ENCODE measurements around the gene GSE1. TPM values are rescaled to one million over a fixed set of nuclear protein-coding genes. Genes with fewer than 3 reads are reported as not detected.
A peak's percentile ranks its signal among the peaks of the same experiment; 100 is the strongest.

Gene GSE1
- total and polyA plus RNA-seq, 9 of the 15 experiments (the other 6 are each of a cell fraction or from before 2014, with no cell fraction given), result 12.2 to 244 (median 57.9) TPM

- no peaks in the 10 kb centered on the region for H3K9me3 ChIP-seq (replicated peaks; ENCODE audit: control insufficient read depth, insufficient read depth, low read depth, low read length)
- H3K4me2 ChIP-seq (ENCODE audit: insufficient read depth, low read length), result no peak overlapping the region
- peaks cover 100% of the 10 kb centered on the region for H3K79me2 ChIP-seq (ENCODE audit: control insufficient read depth, insufficient read depth, low read length)
- in situ Hi-C loops (cut with MboI), result no loop called here
- ChIA-PET CTCF (ENCODE audit: low intra/inter-chr PET ratio) (no interaction called here), POLR2A (interaction anchor here (0.5 to 2.4 kb wide), 7 partner anchors 8 to 219 kb away, joined by 3 to 7 read pairs (median 3); no protein-coding TSS in a partner anchor)
- no peak overlapping the region for H3K4me3 ChIP-seq
- H3K9me1 ChIP-seq (ENCODE audit: control insufficient read depth, insufficient read depth, low read length), result peaks cover 30% of the 10 kb centered on the region
- peaks cover 78% of the 10 kb centered on the region for H3K36me3 ChIP-seq (ENCODE audit: control insufficient read depth, insufficient read depth, low read length)
- H3K9ac ChIP-seq (ENCODE audit: insufficient read depth in 1 of 2, low read depth in 2 of 2, low read length in 2 of 2), result peak overlapping the region in 1 of 2 experiments; percentile 57; a peak in 2 of 4 replicates
- intact Hi-C loops (cut with micrococcal nuclease), result no loop called here
- no TSS peak for BruUV-seq (replicated peaks)
- H4K20me1 ChIP-seq (replicated peaks; ENCODE audit: control insufficient read depth, insufficient read depth, low read length), result peaks cover 99% of the 10 kb centered on the region
- peaks cover 54 to 91% of the 10 kb centered on the region in 2 experiments for H3K4me1 ChIP-seq (replicated peaks in 1 of 2; ENCODE audit: control insufficient read depth in 2 of 2, insufficient read depth in 2 of 2, low read length in 2 of 2)
- FAIRE-seq, result no peak
- ATAC-seq, result no peak
- no peak overlapping the region for H2AFZ ChIP-seq (ENCODE audit: low read depth, low read length)
- H3K27ac ChIP-seq (ENCODE audit: extremely low read depth, low read depth, low read length), result no peak overlapping the region
- DNase-seq (ENCODE audit: extremely low read depth in 1 of 4, low spot score in 3 of 4), result no peak
- WGBS (ENCODE audit: insufficient coverage, low coverage, missing lambda C conversion rate), result 80% methylated on average over 20 of the region's 20 CpGs
- no peaks in the 10 kb centered on the region for H3K27me3 ChIP-seq (ENCODE audit: control insufficient read depth in 2 of 2, insufficient read depth in 2 of 2, low read length in 2 of 2)
- TF ChIP-seq POLR2G (IDR thresholded peaks at IDR 0.05; ENCODE audit: low read depth, low read length) (0 out of 2 replicates have a peak, but pooled peaks have one; percentile 53), THRB (CRISPR knock-in tag; conservative IDR thresholded peaks at IDR 0.05) (no peak), ZNF224 (CRISPR knock-in tag; IDR thresholded peaks at IDR 0.05) (no peak), E2F6 (IDR thresholded peaks at IDR 0.05; ENCODE audit: borderline replicate concordance in 1 of 2, extremely low read depth in 1 of 2, insufficient read depth in 1 of 2, insufficient read length in 1 of 2, low read depth in 1 of 2, low read length in 1 of 2, poor library complexity in 1 of 2, severe bottlenecking in 1 of 2) (peak in 1 of 2 experiments; percentile 44), ZNF395 (CRISPR knock-in tag; IDR thresholded peaks at IDR 0.05) (no peak), NFE2L1 (tag; IDR thresholded peaks at IDR 0.05; ENCODE audit: borderline replicate concordance, low read depth) (no peak), ELF1 (tag; IDR thresholded peaks at IDR 0.05) (no peak), RCOR1 (IDR thresholded peaks at IDR 0.05; ENCODE audit: borderline replicate concordance in 1 of 2, low read depth in 2 of 2, low read length in 2 of 2) (no peak), USF2 (CRISPR knock-in tag; IDR thresholded peaks at IDR 0.05) (no peak), ZNF449 (CRISPR knock-in tag; IDR thresholded peaks at IDR 0.05) (no peak), THRA (IDR thresholded peaks at IDR 0.05) (no peak), HNRNPH1 (optimal IDR thresholded peaks at IDR 0.05; ENCODE audit: low read depth, low read length) (no peak), POLR2A (conservative IDR thresholded peaks at IDR 0.05) (no peak)
These were observed 28.3 kb upstream of the GSE1 start for GRCh38 chr16:85584819-85585282.
